ENCODE data around the gene FAM219B. TPM values are rescaled to one million over a fixed set of nuclear protein-coding genes. Genes with fewer than 3 reads are reported as not detected.

Gene FAM219B
- polyA plus RNA-seq, 4 donors = 12.7 to 41.3 (median 21.6) TPM

GRCh38 chr15:74857082-74857655 is 49.5 kb downstream of the FAM219B start:
- WGBS, 3 donors = 15 to 47% (median 21%) methylated on average over 5 of the region's 5 CpGs
- Histone ChIP-seq H3K27ac (ENCODE audit: low read depth in 1 of 3, low read length in 2 of 3) (peak overlapping the region; percentile 5 to 71 (median 52)), H3K36me3 (ENCODE audit: control insufficient read depth in 3 of 3, insufficient read depth in 2 of 3, low read depth in 1 of 3, low read length in 3 of 3) (peaks cover 11 to 58% (median 11%) of the 10 kb centered on the region in 3 donors), H3K27me3 (ENCODE audit: control insufficient read depth in 3 of 3, insufficient read depth in 3 of 3, low read length in 3 of 3) (no peaks in the 10 kb centered on the region), H3K4me3 (ENCODE audit: low read depth in 1 of 3, low read length in 3 of 3) (no peak overlapping the region), H3K9me3 (ENCODE audit: control insufficient read depth in 2 of 2, insufficient read depth in 1 of 2, low read depth in 1 of 2, low read length in 1 of 2) (no peaks in the 10 kb centered on the region), H3K4me1 (ENCODE audit: control insufficient read depth in 3 of 3, insufficient read depth in 2 of 3, low read depth in 1 of 3, low read length in 2 of 3) (peaks cover 13 to 31% (median 14%) of the 10 kb centered on the region in 3 donors)
- FAIRE-seq = no peak
- DNase-seq = peak; percentile 48 to 78

GRCh38 chr15:74856537-74856936 is 50.1 kb downstream of the FAM219B start:
- H3K27ac ChIP-seq (ENCODE audit: low read depth in 1 of 3, low read length in 2 of 3) = no peak overlapping the region
- FAIRE-seq (no peak), DNase-seq (no peak)
- H3K27me3 ChIP-seq (ENCODE audit: control insufficient read depth in 3 of 3, insufficient read depth in 3 of 3, low read length in 3 of 3) = no peaks in the 10 kb centered on the region
- peaks cover 11 to 64% (median 15%) of the 10 kb centered on the region in 3 donors for H3K36me3 ChIP-seq (ENCODE audit: control insufficient read depth in 3 of 3, insufficient read depth in 2 of 3, low read depth in 1 of 3, low read length in 3 of 3)
- H3K9me3 ChIP-seq (ENCODE audit: control insufficient read depth in 2 of 2, insufficient read depth in 1 of 2, low read depth in 1 of 2, low read length in 1 of 2) = no peaks in the 10 kb centered on the region
- H3K4me3 ChIP-seq (ENCODE audit: low read depth in 1 of 3, low read length in 3 of 3) = no peak overlapping the region
- WGBS, 3 donors = 76 to 100% (median 93%) methylated on average over 1 of the region's 1 CpG
- H3K4me1 ChIP-seq (ENCODE audit: control insufficient read depth in 3 of 3, insufficient read depth in 2 of 3, low read depth in 1 of 3, low read length in 2 of 3) = peaks cover 13 to 31% (median 14%) of the 10 kb centered on the region in 3 donors

- Histone ChIP-seq H3K9me3 (ENCODE audit: control insufficient read depth in 2 of 2, insufficient read depth in 1 of 2, low read depth in 1 of 2, low read length in 1 of 2) (no peaks in the 10 kb centered on the region), H3K4me3 (ENCODE audit: low read depth in 1 of 3, low read length in 3 of 3) (no peak overlapping the region), H3K27ac (ENCODE audit: low read depth in 1 of 3, low read length in 2 of 3) (no peak overlapping the region), H3K36me3 (ENCODE audit: control insufficient read depth in 3 of 3, insufficient read depth in 2 of 3, low read depth in 1 of 3, low read length in 3 of 3) (peaks cover 14 to 67% (median 19%) of the 10 kb centered on the region in 3 donors), H3K4me1 (ENCODE audit: control insufficient read depth in 3 of 3, insufficient read depth in 2 of 3, low read depth in 1 of 3, low read length in 2 of 3) (peaks cover 13 to 34% (median 14%) of the 10 kb centered on the region in 3 donors), H3K27me3 (ENCODE audit: control insufficient read depth in 3 of 3, insufficient read depth in 3 of 3, low read length in 3 of 3) (no peaks in the 10 kb centered on the region)
- no peak for DNase-seq
- no peak for FAIRE-seq
- 91 to 100% (median 98%) methylated on average over 2 of the region's 2 CpGs for WGBS, 3 donors
Measured at GRCh38 chr15:74855857-74856256, 50.8 kb downstream of the FAM219B start.

DNA sequence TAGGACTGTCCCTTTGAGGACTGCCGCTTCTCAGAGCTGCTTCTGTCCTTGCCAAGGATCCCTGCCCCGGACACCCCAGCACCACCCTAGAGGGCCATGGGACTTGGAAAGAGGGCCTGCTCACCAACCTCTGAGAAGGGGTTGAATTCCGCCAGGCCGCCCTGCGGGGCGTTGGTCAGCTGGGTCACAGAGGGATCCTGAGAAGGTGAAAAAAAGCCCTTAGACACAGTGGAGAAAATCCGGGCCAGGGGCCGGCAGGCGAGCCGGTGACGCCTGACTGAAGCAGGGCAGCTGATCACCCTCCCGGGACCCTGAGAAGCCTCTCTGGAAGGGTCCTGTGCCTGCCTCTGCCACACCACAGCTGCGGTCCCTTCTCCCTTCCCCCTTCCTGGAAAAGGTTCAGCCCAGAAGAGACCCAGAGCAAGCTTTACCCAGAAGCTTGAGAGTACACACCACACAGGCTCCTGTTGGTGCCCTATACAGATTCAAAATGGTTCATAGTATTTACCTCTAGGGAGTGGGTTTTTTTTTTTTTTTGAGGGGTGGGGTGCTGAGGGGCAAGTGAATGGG is 52.1 kb downstream of the FAM219B start:
- 91 to 95% (median 94%) methylated on average over 13 of the region's 13 CpGs for WGBS, 3 donors
- no peaks in the 10 kb centered on the region for H3K9me3 ChIP-seq (ENCODE audit: control insufficient read depth in 2 of 2, insufficient read depth in 1 of 2, low read depth in 1 of 2, low read length in 1 of 2)
- peaks cover 12 to 43% (median 13%) of the 10 kb centered on the region in 3 donors for H3K4me1 ChIP-seq (ENCODE audit: control insufficient read depth in 3 of 3, insufficient read depth in 2 of 3, low read depth in 1 of 3, low read length in 2 of 3)
- H3K27ac ChIP-seq (ENCODE audit: low read depth in 1 of 3, low read length in 2 of 3) = no peak overlapping the region
- DNase-seq = no peak
- no peak for FAIRE-seq
- H3K27me3 ChIP-seq (ENCODE audit: control insufficient read depth in 3 of 3, insufficient read depth in 3 of 3, low read length in 3 of 3) = no peaks in the 10 kb centered on the region
- H3K4me3 ChIP-seq (ENCODE audit: low read depth in 1 of 3, low read length in 3 of 3) = no peak overlapping the region
- H3K36me3 ChIP-seq (ENCODE audit: control insufficient read depth in 3 of 3, insufficient read depth in 2 of 3, low read depth in 1 of 3, low read length in 3 of 3) = peaks cover 17 to 78% (median 21%) of the 10 kb centered on the region in 3 donors

GRCh38 chr15:74851960-74852359 is 54.7 kb downstream of the FAM219B start:
- DNase-seq (no peak), FAIRE-seq (no peak)
- Histone ChIP-seq H3K9me3 (ENCODE audit: control insufficient read depth in 2 of 2, insufficient read depth in 1 of 2, low read depth in 1 of 2, low read length in 1 of 2) (no peaks in the 10 kb centered on the region), H3K4me3 (ENCODE audit: low read depth in 1 of 3, low read length in 3 of 3) (no peak overlapping the region), H3K27ac (ENCODE audit: low read depth in 1 of 3, low read length in 2 of 3) (no peak overlapping the region), H3K36me3 (ENCODE audit: control insufficient read depth in 3 of 3, insufficient read depth in 2 of 3, low read depth in 1 of 3, low read length in 3 of 3) (peaks cover 28 to 85% (median 35%) of the 10 kb centered on the region in 3 donors), H3K4me1 (ENCODE audit: control insufficient read depth in 3 of 3, insufficient read depth in 2 of 3, low read depth in 1 of 3, low read length in 2 of 3) (peaks cover under 1 to 24% (median 1%) of the 10 kb centered on the region in 3 donors), H3K27me3 (ENCODE audit: control insufficient read depth in 3 of 3, insufficient read depth in 3 of 3, low read length in 3 of 3) (no peaks in the 10 kb centered on the region)
- WGBS, 3 donors = 78 to 89% (median 89%) methylated on average over 7 of the region's 7 CpGs

DNA sequence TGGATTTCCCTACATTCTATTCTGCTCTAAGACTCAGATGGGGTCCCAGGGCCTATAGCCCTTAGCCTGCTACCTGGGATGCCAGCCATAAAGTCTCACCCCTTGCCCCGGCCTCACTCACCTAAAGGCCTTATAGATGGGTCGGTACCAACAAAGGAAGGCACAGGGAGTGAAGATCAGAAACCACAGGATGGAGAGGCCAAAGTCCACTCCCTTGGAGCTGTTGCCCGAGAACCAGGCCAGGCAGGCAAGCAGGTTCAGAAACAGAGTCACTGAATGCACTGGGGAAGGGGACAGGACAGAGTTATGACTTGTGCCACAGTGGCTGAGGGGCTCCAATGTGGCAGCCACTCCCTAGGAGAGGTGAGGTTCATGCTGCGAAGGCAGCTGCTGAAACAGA is 56.3 kb downstream of the FAM219B start:
- no peaks in the 10 kb centered on the region for H3K27me3 ChIP-seq (ENCODE audit: control insufficient read depth in 3 of 3, insufficient read depth in 3 of 3, low read length in 3 of 3)
- peaks cover 0 to 19% (median 0%) of the 10 kb centered on the region in 3 donors for H3K4me1 ChIP-seq (ENCODE audit: control insufficient read depth in 3 of 3, insufficient read depth in 2 of 3, low read depth in 1 of 3, low read length in 2 of 3)
- H3K36me3 ChIP-seq (ENCODE audit: control insufficient read depth in 3 of 3, insufficient read depth in 2 of 3, low read depth in 1 of 3, low read length in 3 of 3) = peaks cover 28 to 91% (median 36%) of the 10 kb centered on the region in 3 donors
- no peak for FAIRE-seq
- no peaks in the 10 kb centered on the region for H3K9me3 ChIP-seq (ENCODE audit: control insufficient read depth in 2 of 2, insufficient read depth in 1 of 2, low read depth in 1 of 2, low read length in 1 of 2)
- no peak overlapping the region for H3K4me3 ChIP-seq (ENCODE audit: low read depth in 1 of 3, low read length in 3 of 3)
- H3K27ac ChIP-seq (ENCODE audit: low read depth in 1 of 3, low read length in 2 of 3) = peak overlapping the region in 2 of 3 donors; percentile 27 to 61
- WGBS, 3 donors = 18 to 73% (median 50%) methylated on average over 4 of the region's 4 CpGs
- DNase-seq = peak; percentile 77 to 87

Other genes starting within 250 kb of the FAM219B start
- 10 to 100 TPM; 13.5 to 29.2 (median 21.2) TPM for gene EDC3, start 210.8 kb downstream of the FAM219B start, polyA plus RNA-seq
- 10 to 100 TPM in 1 of 4 donors, under 1 TPM in 2, not detected in 1; 0.04 to 13.2 (median 0.66) TPM for gene CYP1A1, start 181.3 kb downstream of the FAM219B start, polyA plus RNA-seq
- not detected for gene CYP1A2, start 158.0 kb downstream of the FAM219B start, polyA plus RNA-seq
- 10 to 100 TPM; 39.4 to 76.8 (median 53.2) TPM for gene CSK, start 124.8 kb downstream of the FAM219B start, polyA plus RNA-seq
- gene LMAN1L, start 94.0 kb downstream of the FAM219B start, polyA plus RNA-seq = under 1 TPM in 1 of 4 donors, not detected in 3; 0.46 TPM
- 1 to 10 TPM in 1 of 4 donors, not detected in 3; 1.1 TPM for gene CPLX3, start 80.2 kb downstream of the FAM219B start, polyA plus RNA-seq
- 100 to 1,000 TPM in 1 of 4 donors, 10 to 100 TPM in 3; 38.2 to 111 (median 81.1) TPM for gene ULK3, start 63.7 kb downstream of the FAM219B start, polyA plus RNA-seq
- gene SCAMP2, start 33.5 kb downstream of the FAM219B start, polyA plus RNA-seq = 100 to 1,000 TPM in 1 of 4 donors, 10 to 100 TPM in 3; 52.3 to 128 (median 75.7) TPM
- 10 to 100 TPM; 41.1 to 88.3 (median 69.1) TPM for gene MPI, start 16.8 kb downstream of the FAM219B start, polyA plus RNA-seq
- 100 to 1,000 TPM; 231 to 931 (median 808) TPM for gene COX5A, start 31.2 kb upstream of the FAM219B start, polyA plus RNA-seq
- gene RPP25, start 49.9 kb upstream of the FAM219B start, polyA plus RNA-seq = 10 to 100 TPM in 3 of 4 donors, 1 to 10 TPM in 1; 5.5 to 22.2 (median 14.9) TPM
- 10 to 100 TPM; 22.8 to 78.1 (median 56.8) TPM for gene SCAMP5, start 88.7 kb upstream of the FAM219B start, polyA plus RNA-seq
- 10 to 100 TPM; 11.4 to 29.4 (median 17.7) TPM for gene PPCDC, start 116.7 kb upstream of the FAM219B start, polyA plus RNA-seq